OCI-M2 (cell line): ENCODE measurements around the gene ICOSLG.
"Not testable (repeated sequence)": the region's sequence is repeated elsewhere in the genome, so short reads cannot be mapped to it uniquely, and the experiment has no call there.

Experiments used
- DNase-seq: peaks from one replicate; lab custom pipeline; 2025; ENCODE audit not compliant: unreplicated experiment; lab: John Stamatoyannopoulos, UW

The ICOSLG gene

DNA sequence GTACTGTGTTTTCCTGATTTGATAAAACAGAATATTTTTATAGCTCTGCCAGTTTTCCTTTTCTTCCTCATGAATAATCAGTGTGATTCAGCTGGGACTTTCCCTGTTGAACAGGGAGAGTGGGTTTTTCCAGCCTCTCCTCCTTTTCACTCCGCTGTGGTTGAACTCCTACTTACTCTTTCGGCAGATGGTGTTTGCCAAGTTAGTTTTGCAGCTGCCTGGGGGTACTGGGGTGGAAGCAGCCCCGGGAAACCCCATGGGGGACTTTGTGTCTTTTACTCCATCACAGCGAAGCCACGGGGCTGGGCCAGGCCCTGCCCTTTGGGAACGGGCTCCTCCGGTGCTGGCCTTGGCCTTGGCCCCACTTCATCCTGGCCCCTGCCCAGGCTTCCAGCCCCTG lies 55.9 kb downstream of the ICOSLG start:
- not testable (repeated sequence) for DNase-seq

- not testable (repeated sequence) for DNase-seq
Measured at GRCh38 chr21:44182202-44182601, 58.5 kb downstream of the ICOSLG start.

DNA sequence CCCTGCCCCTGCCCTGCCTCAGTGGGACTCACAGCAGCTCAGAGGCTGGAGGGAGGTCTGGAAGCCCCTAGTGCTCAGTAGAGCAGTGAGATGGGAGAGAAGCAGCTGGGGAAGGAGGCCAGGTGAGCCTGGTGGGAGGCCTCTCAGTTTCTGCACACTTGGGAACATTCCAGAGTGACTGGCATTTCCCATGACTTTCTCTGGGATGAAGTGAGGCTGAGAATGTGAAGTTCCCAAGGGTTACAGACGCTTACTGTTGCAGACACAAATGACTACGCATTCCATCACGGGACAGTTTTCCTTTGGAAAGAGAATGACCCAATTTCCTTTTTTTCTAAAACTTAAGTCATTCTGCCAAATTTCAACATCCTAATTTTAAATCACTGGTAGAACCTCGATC lies 59.2 kb downstream of the ICOSLG start:
- DNase-seq, result not testable (repeated sequence)

DNA sequence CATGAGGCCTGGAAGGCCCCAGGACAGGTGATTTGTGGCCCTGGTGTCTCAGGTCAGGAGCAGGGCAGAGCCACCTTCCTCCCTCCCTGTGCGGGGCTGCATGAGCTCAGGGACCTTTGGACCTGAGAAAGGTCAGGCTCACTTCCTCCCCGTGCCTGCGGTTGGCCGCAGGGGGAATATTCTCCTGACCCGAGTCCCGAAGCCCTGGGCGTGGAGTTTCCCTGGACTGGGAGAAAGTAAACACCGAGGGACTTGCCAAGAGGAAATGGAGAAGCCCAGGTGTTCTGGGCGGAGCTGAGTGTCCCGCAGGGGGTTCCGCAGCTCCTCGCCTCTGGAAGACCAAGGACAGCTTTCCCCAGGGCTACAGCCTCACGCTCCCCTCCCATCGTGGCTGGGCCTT lies 64.6 kb downstream of the ICOSLG start:
- DNase-seq, result not testable (repeated sequence)

DNA sequence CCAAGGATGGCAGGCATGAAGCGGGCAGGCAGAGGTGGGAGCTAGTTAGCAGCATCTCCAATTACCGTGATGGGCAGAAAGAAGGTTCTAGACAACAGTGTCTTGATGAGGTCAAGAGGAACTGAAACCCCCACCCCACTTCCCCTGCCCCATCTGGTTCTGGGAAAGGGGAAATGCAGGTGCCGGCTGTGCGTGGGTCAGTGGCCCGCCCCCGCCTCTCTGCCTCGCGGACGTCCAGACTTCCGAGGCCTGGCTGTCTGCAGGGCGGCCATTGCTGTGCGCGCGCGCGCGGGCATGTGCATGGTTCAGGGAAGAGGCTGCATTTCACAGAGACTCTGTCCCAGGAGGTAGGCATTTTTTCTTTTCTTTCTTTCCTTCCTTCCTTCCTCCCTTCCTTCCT lies 65.6 kb downstream of the ICOSLG start:
- not testable (repeated sequence) for DNase-seq
